ENCODE results near the gene B4GALNT2. TPM values are rescaled to one million over a fixed set of nuclear protein-coding genes. Genes with fewer than 3 reads are reported as not detected.
A peak's percentile ranks its signal among the peaks of the same experiment; 100 is the strongest.
"Not testable (repeated sequence)": the region's sequence is repeated elsewhere in the genome, so short reads cannot be mapped to it uniquely, and the experiment has no call there.

The B4GALNT2 gene
- total RNA-seq, 1 donor from 2014 or later = under 0.01 TPM

GRCh38 chr17:49183341-49183740, 50.8 kb downstream of the B4GALNT2 start:
- DNase-seq = no peak

- DNase-seq = no peak
Observed at GRCh38 chr17:49183801-49184200, 51.2 kb downstream of the B4GALNT2 start.

GRCh38 chr17:49184522-49184921, 52.0 kb downstream of the B4GALNT2 start:
- DNase-seq = not testable (repeated sequence)

GRCh38 chr17:49185381-49185780, 52.8 kb downstream of the B4GALNT2 start:
- DNase-seq = not testable (repeated sequence)

GRCh38 chr17:49187301-49187700, 54.7 kb downstream of the B4GALNT2 start:
- DNase-seq = no peak

- DNase-seq = no peak
Observed at GRCh38 chr17:49190932-49191331, 58.4 kb downstream of the B4GALNT2 start.

GRCh38 chr17:49191409-49191916, 58.9 kb downstream of the B4GALNT2 start:
- DNase-seq = no peak

GRCh38 chr17:49191917-49192741, 59.6 kb downstream of the B4GALNT2 start:
- DNase-seq = peak; percentile 89

GRCh38 chr17:49193513-49194296, 61.1 kb downstream of the B4GALNT2 start:
- DNase-seq = peak; percentile 65

- no peak for DNase-seq
Observed at GRCh38 chr17:49194297-49194607, 61.7 kb downstream of the B4GALNT2 start.

- no peak for DNase-seq
Observed at GRCh38 chr17:49195751-49196150, 63.2 kb downstream of the B4GALNT2 start.

GRCh38 chr17:49196520-49196919, 64.0 kb downstream of the B4GALNT2 start:
- DNase-seq = no peak

- no peak for DNase-seq
Observed at GRCh38 chr17:49197346-49197998, 64.9 kb downstream of the B4GALNT2 start.

- no peak for DNase-seq
Observed at GRCh38 chr17:49198211-49198610, 65.6 kb downstream of the B4GALNT2 start.

- no peak for DNase-seq
Observed at GRCh38 chr17:49200423-49201083, 68.0 kb downstream of the B4GALNT2 start.

GRCh38 chr17:49201481-49201927, 68.9 kb downstream of the B4GALNT2 start:
- peak; percentile 75 for DNase-seq

- no peak for DNase-seq
Observed at GRCh38 chr17:49203796-49204195, 71.2 kb downstream of the B4GALNT2 start.

- no peak for DNase-seq
Observed at GRCh38 chr17:49204516-49204915, 71.9 kb downstream of the B4GALNT2 start.

- DNase-seq = no peak
Observed at GRCh38 chr17:49209061-49209571, 76.5 kb downstream of the B4GALNT2 start.

- peak; percentile 89 for DNase-seq
Observed at GRCh38 chr17:49210158-49211029, 77.8 kb downstream of the B4GALNT2 start, which contains the start of the genes ABI3 and GNGT2. ABI3 (plus strand) TSS chr17:49210707; CDS start chr17:49210725, 18 bp downstream. GNGT2 (minus strand) TSS chr17:49210574; CDS start chr17:49207422, 3,152 bp downstream.

GRCh38 chr17:49213399-49213798, 80.8 kb downstream of the B4GALNT2 start:
- no peak for DNase-seq

Data from dermis blood vessel endothelial cell (primary cell).